HFFc6 (cell line): Measurements from ENCODE around the gene OST4. TPM values are rescaled to one million over a fixed set of nuclear protein-coding genes. Genes with fewer than 3 reads are reported as not detected.

ENCODE experiments used
- DNase-seq: peaks from one replicate; pipeline ENCODE4 v3.0.0-alpha.2; 2018
- H3K27ac Mint-ChIP-seq: 2 replicates; pipeline ENCODE4 v1.8.0; 2020; ENCODE audit warnings: mild to moderate bottlenecking, mixed read lengths
- H3K27me3 Mint-ChIP-seq: 2 replicates; pipeline ENCODE4 v1.8.0; 2021; ENCODE audit warnings: mild to moderate bottlenecking, moderate library complexity, mixed read lengths; ENCODE audit not compliant: insufficient read depth
- H3K36me3 Mint-ChIP-seq: 2 replicates; pipeline ENCODE4 v1.8.0; 2021; ENCODE audit warnings: low read depth, mixed read lengths
- H3K4me1 Mint-ChIP-seq: 2 replicates; pipeline ENCODE4 v1.8.0; 2020; ENCODE audit warnings: low read depth, mixed read lengths
- H3K4me3 Mint-ChIP-seq: 2 replicates; pipeline ENCODE4 v1.8.0; 2020; ENCODE audit warnings: mild to moderate bottlenecking, moderate library complexity, mixed read lengths
- H3K9me3 Mint-ChIP-seq: 2 replicates; pipeline ENCODE4 v1.8.0; 2020; ENCODE audit warnings: mild to moderate bottlenecking, mixed read lengths
- total RNA-seq, 6 experiments: library from RNA; stranded (reverse); fragmentation: NEBNext Ultra II Directional; extraction: Animal tissue kit (Norgen Biotek cat#: 25700); gene quantifications; 2 replicates in 1 of 6; 3 replicates in 5 of 6; pipeline ENCODE4 v1.2.3, GENCODE V29; 2021
- TF ChIP-seq, protein P1 (sequence below): fragments of 200-600 bp; sonication (generic); IDR thresholded peaks from 2 replicates; pipeline ENCODE4 v1.5.0; 2021; ENCODE audit warnings: antibody characterized with exemption, mild to moderate bottlenecking

OST4 gene
- total RNA-seq, 6 experiments from 2014 or later: 500 to 565 (median 548) TPM

GRCh38 chr2:27109083-27109482 is 37.6 kb upstream of the OST4 start:
- no peaks in the 10 kb centered on the region for H3K36me3 Mint-ChIP-seq

DNA sequence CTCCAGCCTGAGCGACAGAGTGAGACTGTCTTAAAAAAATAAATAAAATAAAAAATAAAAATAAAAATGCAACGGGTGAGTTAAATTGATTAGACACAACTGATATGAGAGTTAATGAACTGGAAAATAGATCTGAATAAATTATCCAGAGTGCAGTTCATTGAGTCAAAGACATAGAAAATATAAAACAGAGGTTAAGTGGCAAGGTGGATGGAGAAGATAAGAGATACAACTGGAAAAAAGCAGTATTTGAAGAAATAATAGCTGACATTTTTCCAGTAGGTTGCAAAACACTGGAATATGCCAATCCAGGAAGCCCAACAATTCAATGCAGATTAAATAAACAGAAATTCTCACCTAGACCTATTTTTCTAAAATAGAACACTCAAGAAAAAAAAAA is 36.8 kb upstream of the OST4 start:
- Mint-ChIP-seq H3K9me3 (no peaks in the 10 kb centered on the region), H3K4me3 (no peak overlapping the region), H3K4me1 (no peaks in the 10 kb centered on the region), H3K27me3 (peaks cover 27% of the 10 kb centered on the region), H3K36me3 (no peaks in the 10 kb centered on the region), H3K27ac (no peak overlapping the region)
- TF ChIP-seq, protein P1, sequence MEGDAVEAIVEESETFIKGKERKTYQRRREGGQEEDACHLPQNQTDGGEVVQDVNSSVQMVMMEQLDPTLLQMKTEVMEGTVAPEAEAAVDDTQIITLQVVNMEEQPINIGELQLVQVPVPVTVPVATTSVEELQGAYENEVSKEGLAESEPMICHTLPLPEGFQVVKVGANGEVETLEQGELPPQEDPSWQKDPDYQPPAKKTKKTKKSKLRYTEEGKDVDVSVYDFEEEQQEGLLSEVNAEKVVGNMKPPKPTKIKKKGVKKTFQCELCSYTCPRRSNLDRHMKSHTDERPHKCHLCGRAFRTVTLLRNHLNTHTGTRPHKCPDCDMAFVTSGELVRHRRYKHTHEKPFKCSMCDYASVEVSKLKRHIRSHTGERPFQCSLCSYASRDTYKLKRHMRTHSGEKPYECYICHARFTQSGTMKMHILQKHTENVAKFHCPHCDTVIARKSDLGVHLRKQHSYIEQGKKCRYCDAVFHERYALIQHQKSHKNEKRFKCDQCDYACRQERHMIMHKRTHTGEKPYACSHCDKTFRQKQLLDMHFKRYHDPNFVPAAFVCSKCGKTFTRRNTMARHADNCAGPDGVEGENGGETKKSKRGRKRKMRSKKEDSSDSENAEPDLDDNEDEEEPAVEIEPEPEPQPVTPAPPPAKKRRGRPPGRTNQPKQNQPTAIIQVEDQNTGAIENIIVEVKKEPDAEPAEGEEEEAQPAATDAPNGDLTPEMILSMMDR: no peak
- no peak for DNase-seq

More at GRCh38 chr2:27109083-27109482, 37.6 kb upstream of the OST4 start:
- Mint-ChIP-seq H3K4me1 (no peaks in the 10 kb centered on the region), H3K4me3 (no peak overlapping the region), H3K27me3 (peaks cover 28% of the 10 kb centered on the region), H3K27ac (no peak overlapping the region), H3K9me3 (no peaks in the 10 kb centered on the region)
- TF ChIP-seq, protein P1: no peak
- DNase-seq: no peak

DNA sequence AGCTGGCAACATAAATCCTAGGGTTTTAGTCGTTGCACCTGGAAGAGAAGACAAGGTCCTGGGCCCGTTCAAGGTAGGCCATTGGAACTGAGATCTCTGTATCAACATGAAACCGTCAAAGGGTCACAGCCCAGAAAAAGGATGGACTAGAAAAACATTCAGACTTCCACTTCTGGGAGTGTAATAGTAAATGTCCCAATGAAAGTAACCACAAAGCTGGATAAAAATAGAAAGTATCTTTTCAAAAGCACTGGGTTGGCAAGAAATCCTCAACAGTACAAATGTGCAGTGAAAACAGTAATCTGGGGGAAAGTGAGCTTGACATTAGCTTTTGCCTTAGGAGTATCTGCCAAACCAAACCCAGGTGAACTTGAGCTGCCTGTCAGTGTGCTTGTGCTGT is 34.5 kb upstream of the OST4 start:
- no peak for DNase-seq
- Mint-ChIP-seq H3K27ac (no peak overlapping the region), H3K4me1 (no peaks in the 10 kb centered on the region), H3K9me3 (no peaks in the 10 kb centered on the region), H3K36me3 (no peaks in the 10 kb centered on the region), H3K27me3 (peaks cover 33% of the 10 kb centered on the region), H3K4me3 (no peak overlapping the region)
- TF ChIP-seq, protein P1: no peak

GRCh38 chr2:27102329-27102728 is 30.9 kb upstream of the OST4 start:
- Mint-ChIP-seq H3K4me1 (no peaks in the 10 kb centered on the region), H3K9me3 (no peaks in the 10 kb centered on the region), H3K27ac (no peak overlapping the region), H3K36me3 (no peaks in the 10 kb centered on the region), H3K27me3 (peaks cover 31% of the 10 kb centered on the region), H3K4me3 (no peak overlapping the region)
- TF ChIP-seq, protein P1: peak; percentile 22; the same call in 1 of the 2 replicates
- no peak for DNase-seq

DNA sequence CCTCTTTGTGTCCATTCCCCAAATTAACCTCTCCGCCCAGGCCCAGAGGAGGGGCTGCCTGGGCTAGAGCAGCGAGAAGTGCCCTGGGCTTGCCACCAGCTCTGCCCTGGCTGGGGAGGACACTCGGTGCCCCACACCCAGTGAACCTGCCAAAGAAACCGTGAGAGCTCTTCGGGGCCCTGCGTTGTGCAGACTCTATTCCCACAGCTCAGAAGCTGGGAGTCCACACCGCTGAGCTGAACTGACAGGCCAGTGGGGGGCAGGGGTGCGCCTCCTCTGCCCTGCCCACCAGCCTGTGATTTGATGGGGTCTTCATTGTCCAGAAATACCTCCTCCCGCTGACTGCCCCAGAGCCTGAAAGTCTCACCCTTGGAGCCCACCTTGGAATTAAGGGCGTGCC is 28.6 kb upstream of the OST4 start:
- DNase-seq: no peak
- TF ChIP-seq, protein P1: no peak
- Mint-ChIP-seq H3K36me3 (no peaks in the 10 kb centered on the region), H3K27ac (no peak overlapping the region), H3K4me1 (peaks cover 15% of the 10 kb centered on the region; the same call in 1 of the 2 replicates), H3K9me3 (no peaks in the 10 kb centered on the region), H3K4me3 (no peak overlapping the region), H3K27me3 (peaks cover 24% of the 10 kb centered on the region)
